H9 (cell line): ENCODE data around the gene C11orf21. TPM values are rescaled to one million over a fixed set of nuclear protein-coding genes. Genes with fewer than 3 reads are reported as not detected.

Experiments
- DNase-seq: peaks from one replicate; pipeline ENCODE4 v3.0.0-alpha.2; 2017
- H2AFZ ChIP-seq: one replicate; pipeline ENCODE4 v1.6.1; 2013; ENCODE audit warnings: mild to moderate bottlenecking, low read length, control low read depth, moderate library complexity
- H2AK5ac ChIP-seq: 2 replicates; pipeline ENCODE4 v1.6.1; 2013; ENCODE audit warnings: low read length, control low read depth, mixed read lengths; ENCODE audit not compliant: insufficient read length
- H2BK120ac ChIP-seq: one replicate; pipeline ENCODE4 v1.6.1; 2013; ENCODE audit warnings: low read depth, mild to moderate bottlenecking, low read length, control low read depth, inconsistent platforms; ENCODE audit not compliant: poor library complexity, severe bottlenecking
- H2BK12ac ChIP-seq: 2 replicates; pipeline ENCODE4 v1.6.1; 2013; ENCODE audit warnings: low read length, control low read depth, mixed read lengths, low read depth; ENCODE audit not compliant: insufficient read length
- H2BK15ac ChIP-seq: 2 replicates; pipeline ENCODE4 v1.6.1; 2013; ENCODE audit warnings: low read depth, low read length, control low read depth
- H2BK20ac ChIP-seq: one replicate; pipeline ENCODE4 v1.6.1; 2013; ENCODE audit warnings: low read depth, mild to moderate bottlenecking, low read length, control low read depth, inconsistent platforms; ENCODE audit not compliant: poor library complexity, severe bottlenecking
- H2BK5ac ChIP-seq: 2 replicates; pipeline ENCODE4 v1.6.1; 2013; ENCODE audit warnings: low read length, control low read depth, mixed read lengths; ENCODE audit not compliant: insufficient read length
- H3K14ac ChIP-seq: 2 replicates; pipeline ENCODE4 v1.6.1; 2013; ENCODE audit warnings: low read length, control low read depth; ENCODE audit not compliant: insufficient read depth
- H3K18ac ChIP-seq: 2 replicates; pipeline ENCODE4 v1.6.1; 2013; ENCODE audit warnings: low read depth, mild to moderate bottlenecking, mixed read lengths, low read length, control low read depth; ENCODE audit not compliant: insufficient read length
- H3K23ac ChIP-seq: 2 replicates; pipeline ENCODE4 v1.6.1; 2013; ENCODE audit warnings: low read length, control low read depth, mixed read lengths, low read depth; ENCODE audit not compliant: insufficient read length
- H3K23me2 ChIP-seq: 2 replicates; pipeline ENCODE4 v1.6.1; 2013; ENCODE audit warnings: low read depth, mild to moderate bottlenecking, mixed read lengths, low read length, control low read depth; ENCODE audit not compliant: insufficient read length, poor library complexity, severe bottlenecking
- H3K27ac ChIP-seq: 2 replicates; pipeline ENCODE4 v1.5.1; 2013; ENCODE audit warnings: low read length, control low read depth, mixed read lengths, low read depth; ENCODE audit not compliant: insufficient read length
- H3K27me3 ChIP-seq: 2 replicates; pipeline ENCODE4 v1.6.1; 2013; ENCODE audit warnings: low read length, control low read depth, inconsistent platforms; ENCODE audit not compliant: insufficient read depth
- H3K4ac ChIP-seq: 2 replicates; pipeline ENCODE4 v1.6.1; 2013; ENCODE audit warnings: low read depth, mild to moderate bottlenecking, control low read depth, inconsistent platforms, low read length, moderate library complexity
- H3K4me1 ChIP-seq: 2 replicates; pipeline ENCODE4 v1.6.1; 2013; ENCODE audit warnings: low read length, control low read depth, inconsistent platforms; ENCODE audit not compliant: insufficient read depth
- H3K4me2 ChIP-seq: 2 replicates; pipeline ENCODE4 v1.6.1; 2013; ENCODE audit warnings: low read length, control low read depth, mixed read lengths; ENCODE audit not compliant: insufficient read length, insufficient read depth
- H3K56ac ChIP-seq: 2 replicates; pipeline ENCODE4 v1.6.1; 2013; ENCODE audit warnings: low read depth, mild to moderate bottlenecking, mixed read lengths, low read length, control low read depth; ENCODE audit not compliant: insufficient read length
- H3K79me1 ChIP-seq: 2 replicates; pipeline ENCODE4 v1.6.1; 2013; ENCODE audit warnings: low read depth, mild to moderate bottlenecking, moderate library complexity, low read length, control low read depth, inconsistent platforms; ENCODE audit not compliant: insufficient read depth, poor library complexity, severe bottlenecking
- H3K79me2 ChIP-seq: 2 replicates; pipeline ENCODE4 v1.6.1; 2013; ENCODE audit warnings: low read length, control low read depth, inconsistent platforms; ENCODE audit not compliant: insufficient read depth
- H3K9ac ChIP-seq: 2 replicates; pipeline ENCODE4 v1.6.1; 2013; ENCODE audit warnings: low read length, control low read depth, mixed read lengths; ENCODE audit not compliant: insufficient read length; ENCODE audit errors: extremely low read depth
- H3K9me3 ChIP-seq: one replicate; pipeline ENCODE4 v1.6.1; 2013; ENCODE audit warnings: low read depth, low read length, inconsistent platforms; ENCODE audit not compliant: control insufficient read depth
- H3T11ph ChIP-seq: one replicate; pipeline ENCODE4 v1.6.1; 2013; ENCODE audit warnings: mild to moderate bottlenecking, low read length, control low read depth, inconsistent platforms
- H4K20me1 ChIP-seq: one replicate; pipeline ENCODE4 v1.6.1; 2013; ENCODE audit not compliant: control insufficient read depth, insufficient read length, insufficient read depth
- H4K5ac ChIP-seq: 2 replicates; pipeline ENCODE4 v1.6.1; 2013; ENCODE audit warnings: low read depth, mild to moderate bottlenecking, mixed read lengths, low read length, control low read depth; ENCODE audit not compliant: insufficient read length
- H4K8ac ChIP-seq: replicated peaks from 2 replicates; pipeline ENCODE4 v1.6.1; 2013; ENCODE audit warnings: low read length, control low read depth, mixed read lengths, low read depth; ENCODE audit not compliant: insufficient read length
- H4K91ac ChIP-seq: 2 replicates; pipeline ENCODE4 v1.6.1; 2013; ENCODE audit warnings: low read depth, mild to moderate bottlenecking, moderate library complexity, mixed read lengths, low read length, control low read depth; ENCODE audit not compliant: insufficient read length
- H3K27ac Mint-ChIP-seq, 3 experiments: 2 replicates in 2 of 3; 3 replicates in 1 of 3; pipeline ENCODE4 v1.8.0; 2020 to 2021; ENCODE audit warnings: mixed read lengths in 3 of 3, mild to moderate bottlenecking in 1 of 3, moderate library complexity in 1 of 3
- H3K27me3 Mint-ChIP-seq: 2 replicates; pipeline ENCODE4 v1.8.0; 2021; ENCODE audit warnings: low read depth, mild to moderate bottlenecking, moderate library complexity, mixed read lengths
- H3K36me3 Mint-ChIP-seq, 3 experiments: 2 replicates in 2 of 3; 3 replicates in 1 of 3; pipeline ENCODE4 v1.8.0; 2020 to 2021; ENCODE audit warnings: low read depth in 3 of 3, mixed read lengths in 3 of 3; ENCODE audit not compliant: insufficient read depth in 1 of 3
- H3K4me1 Mint-ChIP-seq, 2 experiments: 2 replicates each; pipeline ENCODE4 v1.8.0; 2020; ENCODE audit warnings: mixed read lengths in 2 of 2
- H3K4me3 Mint-ChIP-seq, 2 experiments: 2 replicates in 1 of 2; 3 replicates in 1 of 2; pipeline ENCODE4 v1.8.0; 2020 to 2021; ENCODE audit warnings: mild to moderate bottlenecking in 2 of 2, mixed read lengths in 2 of 2, moderate library complexity in 1 of 2
- H3K9me3 Mint-ChIP-seq, 2 experiments: 2 replicates in 1 of 2; 3 replicates in 1 of 2; pipeline ENCODE4 v1.8.0; 2020; ENCODE audit warnings: mild to moderate bottlenecking in 2 of 2, mixed read lengths in 2 of 2, moderate library complexity in 1 of 2
- WGBS: extraction: QIAGEN DNeasy Blood & Tissue Kit; methylation state at CpG from one replicate; pipeline ENCODE4 v1.1.7; 2013; ENCODE audit warnings: missing lambda C conversion rate, low lambda C conversion rate, mixed read lengths; ENCODE audit not compliant: insufficient read length; ENCODE audit errors: extremely low coverage; 5-methylcytosine and 5-hydroxymethylcytosine counted together
- total RNA-seq: library from RNA; stranded (reverse); gene quantifications from 2 replicates; pipeline ENCODE4 v1.2.1, GENCODE V29; 2021
- TF ChIP-seq, protein P1 (sequence below): fragments of 200-600 bp; sonication (generic); conservative IDR thresholded peaks from 3 replicates; pipeline ENCODE4 v1.8.0; 2021; ENCODE audit warnings: antibody characterized with exemption, mild to moderate bottlenecking

The C11orf21 gene
- total RNA-seq, 1 experiment from 2014 or later = not detected

DNA sequence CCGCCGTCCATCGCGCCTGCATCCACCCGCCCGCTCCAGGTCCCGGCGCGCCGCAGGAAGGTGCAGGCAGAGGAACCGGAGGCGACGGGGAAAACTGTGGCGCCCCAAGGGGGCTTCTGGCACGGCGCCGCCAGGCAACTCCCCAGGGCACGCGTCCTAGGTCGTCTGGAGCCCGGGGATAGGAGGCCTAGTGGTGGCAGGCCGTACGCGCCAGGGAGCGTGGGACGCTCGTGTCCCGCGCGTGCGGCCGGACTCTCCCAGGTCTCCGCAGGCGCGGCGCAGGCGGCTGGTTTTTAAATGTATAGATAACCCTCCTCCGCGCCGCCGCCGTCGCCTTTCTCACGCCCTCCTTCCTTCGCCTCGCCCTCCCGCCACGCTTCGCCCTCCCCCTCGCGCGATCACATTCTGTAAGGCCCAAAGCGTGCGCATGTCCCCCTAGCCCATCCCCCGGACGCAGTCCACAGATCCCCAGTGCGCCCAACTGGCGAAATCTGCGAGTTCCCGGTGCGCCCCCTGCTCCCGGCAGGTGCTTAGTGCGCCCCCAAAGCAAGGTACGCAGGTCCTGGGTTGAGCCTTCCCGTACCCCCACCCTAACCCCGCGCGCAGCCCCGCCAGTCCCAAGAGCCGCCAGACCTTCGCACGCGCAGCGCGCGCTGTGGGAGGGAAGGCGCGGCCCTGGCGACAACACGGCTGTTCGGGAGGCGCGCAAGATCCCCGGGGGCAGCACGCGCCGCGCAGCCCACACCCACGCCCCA lies 31.2 kb downstream of the C11orf21 start, which contains the start of gene ASCL2:
TSS of gene ASCL2 (minus strand) at position 267 of the 755 bp plus-strand sequence. CDS start at position 11, 256 bp downstream.
- no peak within 1 kb of the TSS for H3K56ac ChIP-seq
- H3K27me3 ChIP-seq = peaks cover 32% of the 10 kb centered on the region; the same call in 1 of the 2 replicates
- no peaks in the 10 kb centered on the region for H3K9me3 ChIP-seq
- WGBS = no CpG with 5 or more reads among the region's 89 CpGs
- DNase-seq = peak; percentile 32
- no peaks in the 10 kb centered on the region for H3K79me1 ChIP-seq
- Mint-ChIP-seq H3K4me1 (peaks cover 4 to 13% of the 10 kb centered on the region in 2 experiments), H3K27me3 (peaks cover 93% of the 10 kb centered on the region), H3K36me3 (no peaks in the 10 kb centered on the region; a peak in 1 of 7 replicates), H3K27ac (no peak within 1 kb of the TSS), H3K9me3 (peaks cover 0 to 3% of the 10 kb centered on the region in 2 experiments; a peak in 4 of 5 replicates), H3K4me3 (peak within 1 kb of the TSS; percentile 50 to 75)
- no peak within 1 kb of the TSS for H3K9ac ChIP-seq
- no peak within 1 kb of the TSS for H3K4ac ChIP-seq
- H2BK20ac ChIP-seq = no peak within 1 kb of the TSS
- H2BK5ac ChIP-seq = no peak within 1 kb of the TSS
- H4K91ac ChIP-seq = no peak within 1 kb of the TSS
- H4K5ac ChIP-seq = no peak within 1 kb of the TSS
- no peak within 1 kb of the TSS for H4K8ac ChIP-seq
- no peak within 1 kb of the TSS for H3K18ac ChIP-seq
- H2BK12ac ChIP-seq = no peak within 1 kb of the TSS
- H3K23ac ChIP-seq = no peak within 1 kb of the TSS
- H2BK120ac ChIP-seq = no peak within 1 kb of the TSS
- no peak within 1 kb of the TSS for H2AFZ ChIP-seq
- no peak within 1 kb of the TSS for H3K27ac ChIP-seq
- no peak within 1 kb of the TSS for H2AK5ac ChIP-seq
- no peak within 1 kb of the TSS for H3T11ph ChIP-seq
- H3K4me1 ChIP-seq = no peaks in the 10 kb centered on the region
- peaks cover 7% of the 10 kb centered on the region for H3K23me2 ChIP-seq
- H3K14ac ChIP-seq = no peak within 1 kb of the TSS
- H2BK15ac ChIP-seq = no peak within 1 kb of the TSS
- H3K4me2 ChIP-seq = peak within 1 kb of the TSS; percentile 20
- H4K20me1 ChIP-seq = peaks cover 4% of the 10 kb centered on the region
- TF ChIP-seq, protein P1, sequence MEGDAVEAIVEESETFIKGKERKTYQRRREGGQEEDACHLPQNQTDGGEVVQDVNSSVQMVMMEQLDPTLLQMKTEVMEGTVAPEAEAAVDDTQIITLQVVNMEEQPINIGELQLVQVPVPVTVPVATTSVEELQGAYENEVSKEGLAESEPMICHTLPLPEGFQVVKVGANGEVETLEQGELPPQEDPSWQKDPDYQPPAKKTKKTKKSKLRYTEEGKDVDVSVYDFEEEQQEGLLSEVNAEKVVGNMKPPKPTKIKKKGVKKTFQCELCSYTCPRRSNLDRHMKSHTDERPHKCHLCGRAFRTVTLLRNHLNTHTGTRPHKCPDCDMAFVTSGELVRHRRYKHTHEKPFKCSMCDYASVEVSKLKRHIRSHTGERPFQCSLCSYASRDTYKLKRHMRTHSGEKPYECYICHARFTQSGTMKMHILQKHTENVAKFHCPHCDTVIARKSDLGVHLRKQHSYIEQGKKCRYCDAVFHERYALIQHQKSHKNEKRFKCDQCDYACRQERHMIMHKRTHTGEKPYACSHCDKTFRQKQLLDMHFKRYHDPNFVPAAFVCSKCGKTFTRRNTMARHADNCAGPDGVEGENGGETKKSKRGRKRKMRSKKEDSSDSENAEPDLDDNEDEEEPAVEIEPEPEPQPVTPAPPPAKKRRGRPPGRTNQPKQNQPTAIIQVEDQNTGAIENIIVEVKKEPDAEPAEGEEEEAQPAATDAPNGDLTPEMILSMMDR = no peak
- no peaks in the 10 kb centered on the region for H3K79me2 ChIP-seq
